K562 (cell line): ENCODE measurements around the gene NISCH.

ENCODE experiments used
- FOXK1 ChIP-seq: sonication (generic); formaldehyde crosslinking; IDR thresholded peaks from 2 replicates; pipeline ENCODE4 v1.8.0; 2022; ENCODE audit warnings: missing genetic modification reagents, mild to moderate bottlenecking, borderline replicate concordance
- KDM1A ChIP-seq, 2 experiments: fragments of 450-650 bp; IDR thresholded peaks; 2 replicates each; pipeline ENCODE4 v1.6.1; 2016; ENCODE audit warnings: mild to moderate bottlenecking in 2 of 2
- NBN ChIP-seq: fragments of 450-650 bp; IDR thresholded peaks from 2 replicates; pipeline ENCODE4 v1.6.1; 2016; ENCODE audit warnings: low read depth, mild to moderate bottlenecking
- SAFB2 ChIP-seq: fragments of 200-400 bp; formaldehyde crosslinking; IDR thresholded peaks from 2 replicates; pipeline ENCODE4 v1.6.1; 2018; ENCODE audit warnings: borderline replicate concordance, low read length, low read depth, moderate library complexity; ENCODE audit not compliant: severe bottlenecking
- U2AF1 ChIP-seq: fragments of 200-400 bp; formaldehyde crosslinking; optimal IDR thresholded peaks from 2 replicates; pipeline ENCODE3; 2017; ENCODE audit warnings: mild to moderate bottlenecking, low read depth, low read length, moderate library complexity
- TF ChIP-seq, protein P1 (sequence below), 3 experiments: IDR thresholded peaks in 2 of 3; conservative IDR thresholded peaks in 1 of 3; 2 replicates each; pipeline ENCODE4 v1.5.1; 2011 to 2012; ENCODE audit warnings: low read length in 3 of 3, mild to moderate bottlenecking in 3 of 3, control low read depth in 2 of 3, improper control_type of control experiment in 1 of 3, inconsistent platforms in 1 of 3, low read depth in 1 of 3, mixed read lengths in 1 of 3, moderate library complexity in 1 of 3; ENCODE audit not compliant: insufficient read depth in 2 of 3

DNA sequence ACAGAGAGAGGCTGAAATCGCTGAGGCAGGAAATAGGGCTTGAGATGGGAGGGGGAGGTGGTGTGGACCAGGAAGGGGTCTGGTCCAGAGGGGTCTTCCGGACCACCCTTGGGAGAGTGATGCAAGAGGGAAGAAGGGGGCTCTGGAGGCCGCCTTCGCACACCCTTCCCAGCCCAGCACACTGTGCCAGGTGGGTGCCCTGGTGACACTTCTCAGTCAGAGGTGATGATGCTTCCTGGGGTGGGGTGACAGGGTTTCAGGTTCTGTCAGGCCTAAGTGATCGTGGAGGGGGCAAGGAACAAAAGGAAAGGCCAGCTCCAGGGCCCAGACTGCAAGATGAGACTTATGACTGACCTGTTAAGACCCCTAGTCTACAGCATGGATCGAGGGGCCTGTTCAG lies 23.2 kb upstream of the NISCH start:
- TF ChIP-seq SAFB2 (no peak), FOXK1 (CRISPR knock-in tag) (no peak), U2AF1 (no peak), KDM1A (IDR thresholded peaks at IDR 0.05) (no peak), NBN (no peak)
- TF ChIP-seq, protein P1, sequence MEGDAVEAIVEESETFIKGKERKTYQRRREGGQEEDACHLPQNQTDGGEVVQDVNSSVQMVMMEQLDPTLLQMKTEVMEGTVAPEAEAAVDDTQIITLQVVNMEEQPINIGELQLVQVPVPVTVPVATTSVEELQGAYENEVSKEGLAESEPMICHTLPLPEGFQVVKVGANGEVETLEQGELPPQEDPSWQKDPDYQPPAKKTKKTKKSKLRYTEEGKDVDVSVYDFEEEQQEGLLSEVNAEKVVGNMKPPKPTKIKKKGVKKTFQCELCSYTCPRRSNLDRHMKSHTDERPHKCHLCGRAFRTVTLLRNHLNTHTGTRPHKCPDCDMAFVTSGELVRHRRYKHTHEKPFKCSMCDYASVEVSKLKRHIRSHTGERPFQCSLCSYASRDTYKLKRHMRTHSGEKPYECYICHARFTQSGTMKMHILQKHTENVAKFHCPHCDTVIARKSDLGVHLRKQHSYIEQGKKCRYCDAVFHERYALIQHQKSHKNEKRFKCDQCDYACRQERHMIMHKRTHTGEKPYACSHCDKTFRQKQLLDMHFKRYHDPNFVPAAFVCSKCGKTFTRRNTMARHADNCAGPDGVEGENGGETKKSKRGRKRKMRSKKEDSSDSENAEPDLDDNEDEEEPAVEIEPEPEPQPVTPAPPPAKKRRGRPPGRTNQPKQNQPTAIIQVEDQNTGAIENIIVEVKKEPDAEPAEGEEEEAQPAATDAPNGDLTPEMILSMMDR (IDR thresholded peaks at IDR 0.05 in 2 of 3, conservative IDR thresholded peaks at IDR 0.05 in 1 of 3; ENCODE audit: insufficient read depth in 2 of 3, low read depth in 1 of 3, low read length in 3 of 3), result no peak
